WTC11 (cell line): ENCODE results near the gene ZNF276. TPM values are rescaled to one million over a fixed set of nuclear protein-coding genes. Genes with fewer than 3 reads are reported as not detected.

ENCODE experiments used
- ATAC-seq: fragments of 200-7000 bp; cut with Tn5 transposase; 2 replicates; pipeline ENCODE4 v1.10.0; 2021; ENCODE audit warnings: mild to moderate bottlenecking, moderate library complexity
- CTCF ChIA-PET: fragments of 300-600 bp; sonication (Branson Sonifier 250); formaldehyde crosslinking; loops from one replicate; lab custom pipeline; 2021; ENCODE audit warnings: antibody characterized with exemption; lab: Charles Lee
- POLR2A ChIA-PET: fragments of 350-600 bp; sonication (Branson Sonifier 250); formaldehyde crosslinking; loops from one replicate; lab custom pipeline; 2021; ENCODE audit warnings: antibody characterized with exemption; lab: Charles Lee
- DNase-seq: peaks from one replicate; pipeline ENCODE4 v3.0.0; 2021; ENCODE audit warnings: low spot score
- H3K27ac Mint-ChIP-seq: 2 replicates; pipeline ENCODE4 v1.8.0; 2021; ENCODE audit warnings: mixed read lengths
- H3K27me3 Mint-ChIP-seq: 2 replicates; pipeline ENCODE4 v1.8.0; 2021; ENCODE audit warnings: low read depth, mild to moderate bottlenecking, moderate library complexity, mixed read lengths
- H3K36me3 Mint-ChIP-seq: 2 replicates; pipeline ENCODE4 v1.8.0; 2021; ENCODE audit warnings: mixed read lengths
- H3K4me1 Mint-ChIP-seq: 2 replicates; pipeline ENCODE4 v1.8.0; 2022; ENCODE audit warnings: mixed read lengths
- H3K4me3 Mint-ChIP-seq: 2 replicates; pipeline ENCODE4 v1.8.0; 2021; ENCODE audit warnings: mild to moderate bottlenecking, moderate library complexity, mixed read lengths
- H3K9me3 Mint-ChIP-seq: 2 replicates; pipeline ENCODE4 v1.8.0; 2021; ENCODE audit warnings: mixed read lengths
- CDX4 ChIP-seq: fragments of 250-450 bp; sonication (Bioruptor Pico); IDR thresholded peaks from 2 replicates; pipeline ENCODE4 v1.9.0; 2021; ENCODE audit warnings: moderate library complexity, mild to moderate bottlenecking, inconsistent platforms, borderline replicate concordance
- CTCF ChIP-seq: fragments of 200-600 bp; IDR thresholded peaks from 2 replicates; pipeline ENCODE4 v1.8.0; 2022; ENCODE audit warnings: antibody characterized with exemption
- ERG ChIP-seq: fragments of 250-450 bp; sonication (Bioruptor Pico); IDR thresholded peaks from 2 replicates; pipeline ENCODE4 v1.8.0; 2021; ENCODE audit warnings: mild to moderate bottlenecking
- ESRRA ChIP-seq: sonication (generic); formaldehyde crosslinking; IDR thresholded peaks from 2 replicates; pipeline ENCODE4 v1.8.1; 2022; ENCODE audit warnings: mild to moderate bottlenecking, missing genetic modification reagents, borderline replicate concordance
- GABPB1 ChIP-seq: sonication (generic); formaldehyde crosslinking; IDR thresholded peaks from 2 replicates; pipeline ENCODE4 v1.8.1; 2023; ENCODE audit warnings: mild to moderate bottlenecking, missing genetic modification reagents
- JAZF1 ChIP-seq: fragments of 250-450 bp; sonication (Bioruptor Pico); IDR thresholded peaks from 2 replicates; pipeline ENCODE4 v1.9.0; 2021; ENCODE audit warnings: moderate library complexity, mild to moderate bottlenecking, inconsistent platforms
- KAT7 ChIP-seq: sonication (generic); formaldehyde crosslinking; IDR thresholded peaks from 2 replicates; pipeline ENCODE4 v1.8.1; 2023; ENCODE audit warnings: missing genetic modification reagents, mild to moderate bottlenecking, borderline replicate concordance
- MYBL2 ChIP-seq: sonication (generic); formaldehyde crosslinking; IDR thresholded peaks from 2 replicates; pipeline ENCODE4 v1.8.1; 2023; ENCODE audit warnings: mild to moderate bottlenecking, moderate library complexity, missing genetic modification reagents
- OVOL2 ChIP-seq: fragments of 250-450 bp; sonication (Bioruptor Pico); IDR thresholded peaks from 2 replicates; pipeline ENCODE4 v1.9.0; 2021; ENCODE audit warnings: mild to moderate bottlenecking, borderline replicate concordance
- PREB ChIP-seq: sonication (generic); formaldehyde crosslinking; IDR thresholded peaks from 2 replicates; pipeline ENCODE4 v1.8.1; 2022; ENCODE audit warnings: mild to moderate bottlenecking, missing genetic modification reagents, moderate library complexity, borderline replicate concordance
- SMAD4 ChIP-seq: sonication (generic); formaldehyde crosslinking; IDR thresholded peaks from 2 replicates; pipeline ENCODE4 v1.8.0; 2022; ENCODE audit warnings: mild to moderate bottlenecking, missing genetic modification reagents
- TP53 ChIP-seq: sonication (generic); formaldehyde crosslinking; IDR thresholded peaks from 2 replicates; pipeline ENCODE4 v1.8.1; 2023; ENCODE audit warnings: mild to moderate bottlenecking, missing genetic modification reagents
- USF2 ChIP-seq: sonication (generic); formaldehyde crosslinking; IDR thresholded peaks from 2 replicates; pipeline ENCODE4 v1.8.1; 2023; ENCODE audit warnings: mild to moderate bottlenecking, missing genetic modification reagents, moderate library complexity
- ZBTB43 ChIP-seq: sonication (generic); formaldehyde crosslinking; IDR thresholded peaks from 2 replicates; pipeline ENCODE4 v1.8.1; 2023; ENCODE audit warnings: mild to moderate bottlenecking, missing genetic modification reagents
- ZNF121 ChIP-seq: sonication (generic); formaldehyde crosslinking; IDR thresholded peaks from 2 replicates; pipeline ENCODE4 v1.8.0; 2023; ENCODE audit warnings: missing genetic modification reagents
- ZNF219 ChIP-seq: sonication (generic); formaldehyde crosslinking; IDR thresholded peaks from 2 replicates; pipeline ENCODE4 v1.8.0; 2023; ENCODE audit warnings: missing genetic modification reagents, mild to moderate bottlenecking, borderline replicate concordance
- ZNF317 ChIP-seq: sonication (generic); formaldehyde crosslinking; IDR thresholded peaks from 2 replicates; pipeline ENCODE4 v1.8.1; 2023; ENCODE audit warnings: low read depth, mild to moderate bottlenecking, moderate library complexity, missing genetic modification reagents, borderline replicate concordance
- ZSCAN18 ChIP-seq: fragments of 250-450 bp; sonication (Bioruptor Pico); IDR thresholded peaks from 2 replicates; pipeline ENCODE4 v2.1.2; 2022; ENCODE audit warnings: mild to moderate bottlenecking, moderate library complexity
- total RNA-seq: library from RNA; stranded (reverse); gene quantifications from 3 replicates; pipeline ENCODE4 v1.2.3, GENCODE V29; 2021

The ZNF276 gene
- total RNA-seq, 1 experiment from 2014 or later, result 16.6 TPM

- TF ChIP-seq SMAD4 (CRISPR knock-in tag) (no peak), GABPB1 (CRISPR knock-in tag) (no peak), MYBL2 (CRISPR knock-in tag) (0 out of 2 replicates have a peak, but pooled peaks have one; percentile 46)
These were observed 1.3 kb downstream of the ZNF276 start (continued) for GRCh38 chr16:89722392-89723278.

- Mint-ChIP-seq H3K4me1 (peaks cover 17% of the 10 kb centered on the region), H3K36me3 (peaks cover 14% of the 10 kb centered on the region), H3K27me3 (peaks cover 41% of the 10 kb centered on the region), H3K4me3 (peak overlapping the region; percentile 64; the same call in 1 of the 2 replicates), H3K9me3 (no peaks in the 10 kb centered on the region), H3K27ac (no peak overlapping the region)
- no peak for DNase-seq
- ChIA-PET POLR2A (interaction anchor here (0.6 to 1.2 kb wide), 2 partner anchors 8 to 15 kb away, joined by 3 to 4 read pairs; no protein-coding TSS in a partner anchor), CTCF (interaction anchor here (1.3 to 2.1 kb wide), 3 partner anchors 18 to 23 kb away, joined by 5 to 10 read pairs (median 6); no protein-coding TSS in a partner anchor)
- no peak for TF ChIP-seq TP53 (CRISPR knock-in tag)
- no peak for TF ChIP-seq ESRRA (CRISPR knock-in tag)
- TF ChIP-seq ZNF317 (CRISPR knock-in tag), result no peak
- no peak for TF ChIP-seq CTCF
- 0 out of 2 replicates have a peak, but pooled peaks have one; percentile 39 for TF ChIP-seq KAT7
- no peak for ATAC-seq
These were observed 2.2 kb downstream of the ZNF276 start for GRCh38 chr16:89723279-89724250.

GRCh38 chr16:89727406-89728120 lies 6.2 kb downstream of the ZNF276 start:
- Mint-ChIP-seq H3K36me3 (peaks cover 25% of the 10 kb centered on the region), H3K27me3 (peaks cover 20% of the 10 kb centered on the region), H3K4me3 (no peak overlapping the region), H3K27ac (no peak overlapping the region), H3K4me1 (peaks cover 19% of the 10 kb centered on the region), H3K9me3 (peaks cover 5% of the 10 kb centered on the region; the same call in 1 of the 2 replicates)
- CTCF ChIA-PET, result no interaction called here
- POLR2A ChIA-PET, result no interaction called here
- DNase-seq (no peak), ATAC-seq (no peak)
- TF ChIP-seq ERG (CRISPR knock-in tag), result no peak
- TF ChIP-seq JAZF1 (CRISPR knock-in tag), result no peak
- no peak for TF ChIP-seq ZNF121 (CRISPR knock-in tag)
- no peak for TF ChIP-seq PREB
- no peak for TF ChIP-seq USF2 (CRISPR knock-in tag)
- TF ChIP-seq ZNF219 (CRISPR knock-in tag), result no peak
- no peak for TF ChIP-seq OVOL2 (CRISPR knock-in tag)
- TF ChIP-seq ZSCAN18 (CRISPR knock-in tag), result no peak
- TF ChIP-seq CDX4 (CRISPR knock-in tag), result no peak
- no peak for TF ChIP-seq ZBTB43 (CRISPR knock-in tag)
